Subcutaneous adipose tissue (tissue), 4 donors: ENCODE measurements around the gene DVL2. TPM values are rescaled to one million over a fixed set of nuclear protein-coding genes. Genes with fewer than 3 reads are reported as not detected.

Source experiments
- total RNA-seq, 4 donors: library from RNA; depleted of rRNA; stranded (reverse); fragments of >200 nt; gene quantifications; one replicate each; pipeline ENCODE4 v1.1.0, GENCODE V29; 2016
- TF ChIP-seq, protein P1 (sequence below): fragments of 450-650 bp; IDR thresholded peaks from one replicate; pipeline ENCODE4 v1.5.1; 2016; ENCODE audit warnings: low read depth, mild to moderate bottlenecking, control low read depth, antibody characterized with exemption, moderate library complexity

Gene DVL2
- total RNA-seq, 4 donors from 2014 or later = 23.5 to 36.5 (median 27.1) TPM

DNA sequence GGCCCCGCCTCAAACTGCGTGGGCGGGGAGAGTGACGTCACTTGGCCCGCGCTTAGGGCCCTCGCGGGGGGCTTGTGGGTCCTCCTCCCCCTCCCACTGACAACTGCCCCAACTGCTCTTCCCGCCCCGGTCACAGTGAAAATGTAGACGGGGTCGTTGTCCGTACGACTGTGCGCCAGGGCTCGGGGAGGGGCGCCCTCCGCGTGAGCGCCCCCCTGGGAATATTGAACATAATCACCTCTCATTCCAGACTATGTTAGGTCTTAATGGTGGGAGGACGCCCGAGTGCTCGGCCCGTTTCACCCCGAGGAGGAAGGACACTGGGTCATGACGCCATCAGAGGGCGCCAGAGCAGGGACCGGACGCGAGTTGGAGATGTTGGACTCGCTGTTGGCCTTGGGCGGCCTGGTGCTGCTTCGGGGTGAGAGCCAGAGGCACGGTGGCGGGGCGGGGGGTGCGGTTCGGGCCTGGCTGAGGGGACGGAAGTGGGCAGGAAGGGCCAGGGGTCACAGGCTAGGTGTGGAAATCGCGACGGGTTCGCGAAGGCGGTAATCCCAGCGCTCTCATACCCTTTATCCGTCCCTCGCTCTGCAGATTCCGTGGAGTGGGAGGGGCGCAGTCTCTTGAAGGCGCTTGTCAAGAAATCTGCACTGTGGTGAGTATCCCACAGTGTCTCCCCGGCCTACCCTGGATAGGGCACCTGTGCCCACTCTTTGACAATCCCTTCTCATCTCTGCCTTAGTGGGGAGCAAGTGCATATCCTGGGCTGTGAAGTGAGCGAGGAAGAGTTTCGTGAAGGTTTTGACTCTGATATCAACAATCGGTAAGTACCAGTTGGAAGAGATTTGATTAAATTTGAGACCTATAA, 18.1 kb upstream of the DVL2 start, which contains the start of gene ELP5:
TSS of gene ELP5 (plus strand) at position 40 of the 868 bp plus-strand sequence. CDS start at position 376, 336 bp downstream.
- TF ChIP-seq, protein P1, sequence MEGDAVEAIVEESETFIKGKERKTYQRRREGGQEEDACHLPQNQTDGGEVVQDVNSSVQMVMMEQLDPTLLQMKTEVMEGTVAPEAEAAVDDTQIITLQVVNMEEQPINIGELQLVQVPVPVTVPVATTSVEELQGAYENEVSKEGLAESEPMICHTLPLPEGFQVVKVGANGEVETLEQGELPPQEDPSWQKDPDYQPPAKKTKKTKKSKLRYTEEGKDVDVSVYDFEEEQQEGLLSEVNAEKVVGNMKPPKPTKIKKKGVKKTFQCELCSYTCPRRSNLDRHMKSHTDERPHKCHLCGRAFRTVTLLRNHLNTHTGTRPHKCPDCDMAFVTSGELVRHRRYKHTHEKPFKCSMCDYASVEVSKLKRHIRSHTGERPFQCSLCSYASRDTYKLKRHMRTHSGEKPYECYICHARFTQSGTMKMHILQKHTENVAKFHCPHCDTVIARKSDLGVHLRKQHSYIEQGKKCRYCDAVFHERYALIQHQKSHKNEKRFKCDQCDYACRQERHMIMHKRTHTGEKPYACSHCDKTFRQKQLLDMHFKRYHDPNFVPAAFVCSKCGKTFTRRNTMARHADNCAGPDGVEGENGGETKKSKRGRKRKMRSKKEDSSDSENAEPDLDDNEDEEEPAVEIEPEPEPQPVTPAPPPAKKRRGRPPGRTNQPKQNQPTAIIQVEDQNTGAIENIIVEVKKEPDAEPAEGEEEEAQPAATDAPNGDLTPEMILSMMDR = no peak

DNA sequence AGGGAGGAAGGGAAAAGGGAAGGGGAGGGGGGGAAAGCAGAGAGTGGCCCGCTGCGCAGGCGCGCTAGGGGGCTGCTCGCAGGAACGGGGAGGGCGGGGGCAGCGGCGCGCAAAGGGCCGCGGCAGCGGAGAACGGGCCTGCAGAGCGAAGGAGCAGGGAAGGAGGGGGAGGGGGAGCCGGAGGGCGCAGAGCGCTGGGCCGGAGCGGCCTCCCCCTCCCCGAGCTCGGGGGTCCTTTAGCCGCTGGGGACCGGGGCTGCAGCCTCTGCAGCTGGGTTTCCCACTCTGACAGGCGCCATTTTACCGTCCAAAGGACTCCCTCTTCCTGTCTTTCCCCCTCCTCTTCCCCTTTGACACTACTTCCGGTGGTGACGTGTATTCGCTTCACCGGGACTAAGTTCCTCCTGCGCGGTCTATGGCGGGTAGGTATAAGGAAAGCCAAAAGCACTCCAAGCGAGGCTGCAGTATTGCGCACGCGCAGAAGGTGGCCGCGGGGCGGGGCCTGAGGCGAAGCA, 17.4 kb upstream of the DVL2 start, which contains the start of gene CTDNEP1:
TSS of gene CTDNEP1 (minus strand) at position 74 of the 515 bp plus-strand sequence. CDS start 438 bp downstream, outside the sequence.
- TF ChIP-seq, protein P1 = no peak

DNA sequence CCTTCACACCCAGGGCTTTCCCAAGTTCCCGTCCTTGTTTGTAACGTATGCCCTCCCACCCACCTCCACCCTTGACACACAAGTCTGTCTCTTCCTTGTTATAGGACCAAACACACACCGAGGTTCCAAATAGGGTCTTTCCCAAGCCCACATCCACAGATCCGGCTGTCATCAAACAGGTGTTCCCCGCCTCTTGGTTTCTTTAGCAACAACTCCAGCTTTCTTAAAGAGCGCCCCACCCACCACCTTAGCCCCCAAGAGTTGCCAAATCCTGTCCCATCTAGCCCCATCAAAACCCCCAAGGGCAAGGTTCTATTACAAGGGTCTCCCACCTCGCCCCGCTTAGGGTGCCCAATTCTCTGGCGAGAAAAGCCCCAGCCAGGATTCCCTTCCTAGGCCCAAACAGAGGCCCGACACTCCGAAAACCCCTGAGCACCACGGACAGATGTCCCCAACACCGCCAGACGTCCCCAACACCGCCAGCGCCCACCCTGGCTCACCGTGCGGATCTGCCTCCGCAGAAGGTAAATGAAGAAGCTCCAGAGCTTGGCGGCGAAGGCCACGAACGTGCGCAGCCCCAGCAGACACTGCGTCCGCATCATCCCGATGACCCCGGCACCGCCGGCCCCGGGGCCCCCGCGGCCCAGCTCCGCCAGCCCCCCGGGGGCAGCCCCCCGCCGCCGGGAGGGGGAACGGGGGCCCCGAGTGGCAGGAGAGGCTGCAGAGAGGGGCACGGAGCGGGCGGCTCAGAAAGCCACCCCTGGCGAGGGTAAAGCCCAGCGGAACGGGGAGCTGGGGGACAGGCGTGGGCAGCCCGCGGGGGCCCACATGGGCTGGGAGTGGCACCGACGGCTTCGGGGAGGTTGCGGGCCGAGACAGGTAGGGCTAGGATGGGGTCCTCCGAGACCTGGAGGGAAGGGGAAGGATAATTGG, 16.6 kb upstream of the DVL2 start:
- TF ChIP-seq, protein P1 = no peak

DNA sequence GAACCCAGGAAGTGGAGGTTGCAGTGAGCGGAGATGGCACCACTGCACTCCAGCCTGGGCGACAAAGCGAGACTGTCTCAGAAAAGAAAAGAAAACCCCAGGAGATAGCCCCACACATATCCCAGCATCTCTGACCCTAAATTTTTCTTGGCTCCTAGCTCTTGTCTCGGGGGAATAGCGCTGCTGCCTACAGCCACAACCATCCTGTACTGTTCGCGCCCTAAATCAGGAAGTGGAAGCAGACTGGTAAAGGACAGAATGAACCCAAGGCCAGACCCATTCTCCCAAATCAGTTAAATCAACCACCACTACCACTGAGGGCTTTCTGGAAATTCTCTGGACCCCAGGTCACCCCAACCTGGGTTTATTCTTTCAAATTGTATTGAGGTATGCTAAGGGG, 15.5 kb upstream of the DVL2 start:
- TF ChIP-seq, protein P1 = no peak

DNA sequence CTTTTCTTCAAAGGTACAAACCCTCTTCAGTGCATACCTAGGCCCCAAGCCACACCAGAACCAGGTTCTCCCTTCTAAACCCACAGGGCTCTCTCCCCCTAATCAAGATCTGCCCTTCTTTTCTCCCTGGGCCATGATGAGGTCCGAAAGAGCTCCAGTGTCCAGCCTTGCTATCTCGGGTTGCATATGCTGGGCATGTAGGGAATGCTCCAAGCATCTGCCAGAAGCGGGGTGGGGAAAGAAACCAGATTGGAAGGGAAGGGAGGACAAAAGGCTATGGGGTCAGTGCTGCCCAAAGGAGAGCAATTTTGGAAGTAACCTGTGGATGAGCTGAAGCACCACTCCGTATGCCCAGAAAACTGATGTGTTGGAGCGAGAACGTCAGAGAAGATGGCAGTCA, 14.9 kb upstream of the DVL2 start:
- TF ChIP-seq, protein P1 = no peak

DNA sequence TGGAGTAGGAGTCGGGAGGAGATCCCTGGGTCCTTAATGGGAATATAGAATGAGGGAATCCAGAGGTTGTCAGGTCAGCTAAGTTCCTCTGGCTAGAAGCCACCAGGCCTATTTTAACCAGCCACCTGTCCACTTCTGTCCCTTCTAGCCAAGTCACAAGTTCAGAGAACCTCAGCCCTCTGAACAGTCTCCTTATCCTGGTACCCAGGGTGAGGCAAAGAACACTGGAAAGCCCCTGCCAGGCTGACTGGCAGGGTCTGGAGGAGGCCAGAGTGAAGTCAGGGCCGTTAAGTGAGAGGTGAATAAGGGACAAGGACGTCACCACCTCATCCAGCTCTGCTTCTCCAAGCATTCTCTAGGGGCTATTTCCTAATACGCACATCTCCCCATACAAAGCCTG, 14.5 kb upstream of the DVL2 start:
- TF ChIP-seq, protein P1 = no peak
